T-helper 2 cell treated with Interferon-gamma antibody and Interleukin-4, amounts not matched to agents 5 μg/mL and 100 μg/mL, for 36 hours (primary cell): ENCODE measurements around the gene LIG1.
"Not testable (repeated sequence)": the region's sequence is repeated elsewhere in the genome, so short reads cannot be mapped to it uniquely, and the experiment has no call there.

ENCODE experiments used
- DNase-seq: peaks from one replicate; pipeline ENCODE4 v3.0.0; 2021; ENCODE audit warnings: low spot score
- H3K27ac Mint-ChIP-seq: one replicate; pipeline ENCODE4 v1.8.0; 2021; ENCODE audit warnings: mild to moderate bottlenecking, mixed read lengths
- H3K27me3 Mint-ChIP-seq: one replicate; pipeline ENCODE4 v1.8.0; 2021; ENCODE audit warnings: low read depth, mixed read lengths
- H3K36me3 Mint-ChIP-seq: one replicate; pipeline ENCODE4 v1.8.0; 2021; ENCODE audit warnings: low read depth, mixed read lengths
- H3K4me1 Mint-ChIP-seq: one replicate; pipeline ENCODE4 v1.8.0; 2021; ENCODE audit warnings: low read depth, mixed read lengths
- H3K4me3 Mint-ChIP-seq: one replicate; pipeline ENCODE4 v1.8.0; 2022; ENCODE audit warnings: mild to moderate bottlenecking, moderate library complexity, mixed read lengths
- H3K9me3 Mint-ChIP-seq: one replicate; pipeline ENCODE4 v1.8.0; 2021; ENCODE audit warnings: mixed read lengths

LIG1 gene

DNA sequence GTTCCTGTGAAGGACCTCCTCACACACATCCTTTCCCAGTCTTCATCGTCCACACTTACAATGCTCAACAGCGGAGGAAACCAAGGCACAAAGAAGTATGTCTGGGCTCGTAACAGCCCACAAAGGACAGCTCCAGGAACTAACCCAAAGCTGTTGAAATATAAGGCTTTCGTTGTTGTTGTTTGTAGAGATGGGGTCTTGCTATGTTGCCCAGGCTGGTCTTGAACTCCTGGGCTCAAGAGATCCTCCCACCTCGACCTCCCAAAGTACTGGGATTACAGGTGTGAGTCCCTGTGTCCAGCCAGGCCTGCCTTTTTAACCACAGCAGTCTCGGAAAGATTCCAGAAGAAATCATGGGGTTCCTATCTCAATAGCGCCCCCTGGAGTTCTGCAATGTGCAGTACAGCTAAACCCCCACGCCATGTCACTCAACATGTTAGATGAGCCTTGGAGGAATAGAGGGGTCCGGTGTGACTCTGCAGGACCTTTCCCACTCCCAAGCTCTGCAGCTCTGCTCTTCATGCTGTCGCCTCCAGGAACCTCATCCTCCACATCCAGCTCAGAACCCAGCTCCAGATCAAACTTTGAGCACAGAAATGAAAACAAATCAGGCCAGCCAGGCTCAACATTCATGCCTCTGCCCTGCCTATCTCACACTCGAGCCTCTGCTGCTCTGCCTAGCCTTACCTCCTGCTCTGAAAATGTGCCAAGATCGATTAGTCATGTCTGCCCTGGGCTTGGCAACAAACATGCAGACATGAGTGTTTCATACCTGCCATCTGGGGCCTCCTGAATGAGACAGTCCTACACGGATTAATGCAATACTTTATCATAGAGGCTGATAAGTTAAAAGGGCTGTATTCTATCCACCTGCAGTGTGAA lies 67.0 kb downstream of the LIG1 start:
- no peaks in the 10 kb centered on the region for H3K9me3 Mint-ChIP-seq
- peaks cover 9% of the 10 kb centered on the region for H3K4me1 Mint-ChIP-seq
- H3K27me3 Mint-ChIP-seq, result no peaks in the 10 kb centered on the region
- DNase-seq, result no peak
- H3K4me3 Mint-ChIP-seq, result no peak overlapping the region
- H3K36me3 Mint-ChIP-seq, result peaks cover 3% of the 10 kb centered on the region
- no peak overlapping the region for H3K27ac Mint-ChIP-seq

DNA sequence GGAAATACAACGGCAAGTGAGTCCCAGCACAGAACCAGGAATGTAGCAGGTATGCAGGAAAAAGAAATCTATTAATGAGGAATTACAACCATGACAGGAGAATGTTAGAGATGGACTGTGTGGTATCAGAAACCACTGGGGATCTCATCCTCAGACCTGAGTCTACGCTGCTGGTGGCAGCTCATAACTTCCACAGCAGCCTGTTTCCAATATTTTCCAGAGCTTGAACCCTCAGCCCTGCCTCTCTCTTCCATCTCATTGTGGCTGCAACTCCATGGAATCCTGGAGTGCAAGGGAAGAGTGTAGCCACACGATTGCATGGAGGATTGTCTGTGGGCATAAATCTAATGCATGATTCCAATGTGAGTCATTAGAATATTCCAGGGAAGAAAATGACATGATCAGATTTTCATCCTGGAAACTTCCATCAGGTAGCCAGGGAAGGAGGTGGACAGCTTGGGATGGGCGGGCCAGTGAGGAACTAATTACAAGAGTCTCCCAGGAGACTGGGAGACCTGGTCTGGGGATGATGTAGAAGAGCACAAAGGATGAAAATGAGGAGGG lies 74.5 kb downstream of the LIG1 start:
- Mint-ChIP-seq H3K4me3 (no peak overlapping the region), H3K4me1 (no peaks in the 10 kb centered on the region), H3K36me3 (peaks cover 4% of the 10 kb centered on the region), H3K27me3 (no peaks in the 10 kb centered on the region), H3K27ac (no peak overlapping the region), H3K9me3 (peaks cover 11% of the 10 kb centered on the region)
- DNase-seq, result no peak

DNA sequence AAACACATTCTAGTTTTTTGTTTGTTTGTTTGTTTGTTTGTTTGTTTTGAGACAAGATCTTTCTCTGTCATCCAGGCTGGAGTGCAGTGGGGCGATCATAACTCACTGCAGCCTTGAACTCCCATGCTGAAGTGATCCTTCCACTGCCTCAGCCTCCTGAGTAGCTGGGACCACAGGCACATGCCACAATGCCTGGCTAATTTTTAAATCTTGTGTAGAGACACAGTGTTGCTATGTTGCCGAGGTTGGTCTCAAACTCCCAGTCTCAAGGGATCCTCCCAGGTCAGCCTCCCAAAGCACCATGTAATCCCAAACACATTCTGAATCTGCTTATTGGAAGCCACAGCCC lies 75.3 kb downstream of the LIG1 start:
- peaks cover 4% of the 10 kb centered on the region for H3K36me3 Mint-ChIP-seq
- no peaks in the 10 kb centered on the region for H3K27me3 Mint-ChIP-seq
- no peak overlapping the region for H3K4me3 Mint-ChIP-seq
- no peaks in the 10 kb centered on the region for H3K4me1 Mint-ChIP-seq
- no peak for DNase-seq
- no peak overlapping the region for H3K27ac Mint-ChIP-seq
- peaks cover 11% of the 10 kb centered on the region for H3K9me3 Mint-ChIP-seq

DNA sequence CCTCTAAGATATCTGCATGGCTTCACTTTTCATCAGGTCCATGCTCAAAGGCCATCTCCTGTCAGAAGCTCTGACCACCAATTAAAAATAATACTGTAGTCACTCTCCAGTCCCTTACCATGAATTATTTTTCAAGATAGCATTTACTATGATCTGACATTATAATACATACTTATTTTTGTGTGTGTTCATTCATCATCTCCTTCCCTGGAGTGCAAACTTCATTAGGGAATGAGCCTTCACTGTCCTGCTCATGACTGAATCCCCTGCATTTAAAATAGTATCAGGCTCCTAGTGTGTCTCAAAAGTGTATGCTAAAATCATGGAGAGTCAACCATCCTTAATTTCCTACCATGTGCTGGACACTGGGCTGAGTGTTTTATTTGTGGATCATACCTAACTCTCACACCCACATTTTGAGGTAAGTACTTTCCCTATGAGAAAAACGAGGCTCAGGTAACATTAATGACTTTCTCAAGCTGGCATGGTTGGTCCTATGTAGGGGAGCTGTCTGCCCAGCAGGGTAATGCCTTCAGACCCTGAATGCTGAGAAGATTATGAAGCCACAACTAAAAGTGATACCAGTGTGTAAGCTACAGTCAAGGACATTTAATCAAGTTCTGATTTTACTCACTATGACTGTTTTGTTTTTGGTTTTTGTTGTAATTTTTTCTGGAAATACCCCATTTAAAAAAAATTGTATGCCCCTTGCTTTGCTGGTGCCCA lies 75.9 kb downstream of the LIG1 start:
- no peak overlapping the region for H3K4me3 Mint-ChIP-seq
- H3K36me3 Mint-ChIP-seq, result peaks cover 4% of the 10 kb centered on the region
- H3K4me1 Mint-ChIP-seq, result no peaks in the 10 kb centered on the region
- no peaks in the 10 kb centered on the region for H3K27me3 Mint-ChIP-seq
- DNase-seq, result no peak
- H3K27ac Mint-ChIP-seq, result no peak overlapping the region
- H3K9me3 Mint-ChIP-seq, result peaks cover 11% of the 10 kb centered on the region

DNA sequence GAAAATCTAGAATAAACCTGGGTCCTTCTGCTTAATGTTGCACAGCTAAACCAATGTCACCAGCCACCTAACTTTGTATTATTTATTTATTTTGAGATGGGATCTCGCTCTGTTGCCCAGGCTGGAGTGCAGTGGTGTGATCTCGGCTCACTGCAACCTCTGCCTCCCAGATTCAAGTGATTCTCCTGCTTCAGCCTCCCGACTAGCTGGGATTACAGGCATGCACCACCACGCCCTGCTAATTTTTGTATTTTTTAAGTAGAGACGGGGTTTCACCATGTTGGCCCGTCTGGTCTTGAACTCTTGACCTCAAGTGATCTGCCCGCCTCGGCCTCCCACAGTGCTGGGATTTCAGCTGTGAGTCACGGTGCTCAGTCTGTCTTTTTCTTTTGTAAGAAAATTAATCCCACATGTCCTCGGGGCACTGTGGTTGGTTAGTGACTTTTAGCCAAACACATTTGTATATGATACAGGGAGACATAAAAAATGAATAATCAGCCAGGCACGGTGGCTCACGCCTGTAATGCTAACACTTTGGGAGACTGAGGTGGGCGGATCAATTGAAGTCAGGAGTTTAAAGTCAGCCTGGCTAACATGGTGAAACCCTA lies 78.9 kb downstream of the LIG1 start:
- not testable (repeated sequence) for H3K4me1 Mint-ChIP-seq, H3K27ac Mint-ChIP-seq, H3K36me3 Mint-ChIP-seq, H3K4me3 Mint-ChIP-seq, DNase-seq, H3K27me3 Mint-ChIP-seq
- peaks cover 11% of the 10 kb centered on the region for H3K9me3 Mint-ChIP-seq

DNA sequence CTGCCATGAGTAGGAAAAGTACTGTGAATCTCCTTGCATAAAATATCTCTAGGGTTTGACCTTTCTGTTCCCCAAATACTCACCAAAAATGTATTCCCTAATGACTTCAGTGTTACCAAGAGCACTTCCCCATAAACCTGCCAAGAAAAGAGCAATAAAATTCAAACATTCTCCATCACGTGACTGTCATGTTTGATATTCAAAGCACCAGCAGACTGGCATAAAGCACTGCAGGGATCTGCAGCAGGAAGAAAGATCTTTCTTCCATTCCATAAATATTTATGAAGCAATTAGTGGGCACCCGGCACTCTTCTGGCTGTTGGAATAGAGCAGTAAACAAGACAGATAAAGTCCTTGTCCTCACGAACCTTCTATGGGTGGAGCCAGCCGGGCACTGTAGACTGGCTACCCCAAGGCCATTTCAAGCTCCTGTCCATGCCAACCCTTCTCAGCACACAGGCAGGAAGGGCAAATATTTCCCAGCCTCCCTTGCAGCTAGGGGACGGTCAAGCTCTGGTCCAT lies 79.8 kb downstream of the LIG1 start:
- no peak overlapping the region for H3K27ac Mint-ChIP-seq
- no peak for DNase-seq
- H3K4me3 Mint-ChIP-seq, result no peak overlapping the region

DNA sequence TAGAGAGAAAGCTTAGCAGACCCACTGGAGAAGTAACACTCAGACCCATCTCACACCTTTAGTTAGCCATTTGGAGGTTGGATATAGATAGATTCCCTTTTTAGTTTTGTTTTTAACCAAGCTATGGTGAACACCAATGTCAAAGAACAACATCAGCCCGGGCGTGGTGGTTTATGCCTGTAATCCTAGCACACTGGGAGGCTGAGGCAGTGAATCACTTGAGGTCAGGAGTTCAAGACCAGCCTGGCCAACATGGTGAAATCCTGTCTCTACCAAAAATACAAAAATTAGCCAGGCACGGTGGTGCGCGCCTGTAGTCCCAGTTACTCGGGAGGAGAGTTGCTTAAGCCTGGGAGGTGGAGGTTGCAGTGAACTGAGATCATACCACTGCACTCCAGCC lies 81.2 kb downstream of the LIG1 start:
- not testable (repeated sequence) for H3K27ac Mint-ChIP-seq, DNase-seq, H3K4me3 Mint-ChIP-seq, H3K4me1 Mint-ChIP-seq, H3K27me3 Mint-ChIP-seq, H3K36me3 Mint-ChIP-seq, H3K9me3 Mint-ChIP-seq

More for the DNA sequence above, 79.8 kb downstream of the LIG1 start:
- Mint-ChIP-seq H3K36me3 (peaks cover 2% of the 10 kb centered on the region), H3K9me3 (peaks cover 11% of the 10 kb centered on the region), H3K27me3 (no peaks in the 10 kb centered on the region), H3K4me1 (no peaks in the 10 kb centered on the region)

DNA sequence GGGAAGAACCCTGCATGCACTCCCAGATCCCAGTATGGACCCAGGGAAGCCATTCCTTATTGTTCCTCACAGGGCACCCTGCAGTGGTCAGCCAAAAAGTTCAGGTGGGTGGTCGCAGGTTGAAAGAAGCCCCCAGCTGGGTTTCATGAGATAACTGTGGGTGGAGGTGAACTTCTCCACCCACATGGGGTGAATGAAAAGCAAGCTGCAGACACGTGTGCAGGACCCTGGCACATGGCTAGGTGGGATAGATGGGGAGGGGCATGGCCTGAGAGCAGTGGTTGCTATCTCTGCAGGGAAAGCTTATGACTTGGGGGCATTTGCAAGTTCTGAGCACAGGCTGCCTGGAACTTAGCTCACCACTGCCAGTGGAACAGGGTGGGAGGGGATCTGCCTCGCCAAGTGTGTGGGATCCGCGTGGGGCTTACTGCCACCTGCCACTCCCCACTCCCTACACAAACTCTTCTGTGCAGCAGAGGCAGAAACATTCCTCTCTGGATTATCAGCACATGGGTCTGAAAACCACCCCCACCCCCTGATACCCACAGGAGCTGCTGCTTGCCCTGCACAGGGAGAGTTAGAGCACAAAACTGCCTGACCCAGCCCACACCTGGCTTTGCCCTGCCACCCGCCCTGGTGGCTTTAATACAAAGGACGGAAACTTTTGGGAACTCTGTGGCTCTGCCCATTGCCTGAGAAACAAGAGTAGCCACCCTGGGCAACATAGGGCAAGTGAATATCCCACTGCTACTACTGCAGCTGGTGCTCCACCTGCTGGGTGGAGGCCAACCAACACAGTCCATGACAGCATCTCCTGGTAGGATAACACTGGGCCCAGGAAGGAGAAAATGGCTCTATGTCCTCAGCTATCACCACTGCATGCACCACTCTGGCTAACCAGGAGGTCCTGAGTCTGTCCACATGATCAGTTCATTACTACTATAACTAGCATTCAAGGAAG lies 84.0 kb downstream of the LIG1 start:
- no peak overlapping the region for H3K27ac Mint-ChIP-seq
- no peak overlapping the region for H3K4me3 Mint-ChIP-seq
- H3K27me3 Mint-ChIP-seq, result no peaks in the 10 kb centered on the region
- H3K4me1 Mint-ChIP-seq, result no peaks in the 10 kb centered on the region
- no peaks in the 10 kb centered on the region for H3K36me3 Mint-ChIP-seq
- H3K9me3 Mint-ChIP-seq, result no peaks in the 10 kb centered on the region
- DNase-seq, result no peak

DNA sequence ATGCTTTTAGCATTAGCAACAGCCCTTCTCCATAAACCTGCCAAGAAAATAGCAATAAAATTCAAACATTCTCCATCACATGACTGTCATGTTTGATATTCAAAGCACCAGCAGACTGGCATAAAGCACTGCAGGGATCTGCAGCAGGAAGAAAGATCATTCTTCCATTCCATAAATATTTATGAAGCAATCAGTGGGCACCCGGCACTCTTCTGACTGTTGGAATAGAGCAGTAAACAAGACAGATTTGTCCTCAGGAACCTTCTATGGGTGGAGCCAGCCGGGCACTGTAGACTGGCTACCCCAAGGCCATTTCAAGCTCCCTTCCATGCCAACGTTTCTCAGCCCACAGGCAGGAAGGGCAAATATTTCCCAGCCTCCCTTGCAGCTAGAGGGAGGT lies 85.1 kb downstream of the LIG1 start:
- Mint-ChIP-seq H3K4me3 (no peak overlapping the region), H3K27ac (no peak overlapping the region), H3K9me3 (no peaks in the 10 kb centered on the region), H3K27me3 (no peaks in the 10 kb centered on the region), H3K36me3 (no peaks in the 10 kb centered on the region), H3K4me1 (no peaks in the 10 kb centered on the region)
- DNase-seq, result no peak

DNA sequence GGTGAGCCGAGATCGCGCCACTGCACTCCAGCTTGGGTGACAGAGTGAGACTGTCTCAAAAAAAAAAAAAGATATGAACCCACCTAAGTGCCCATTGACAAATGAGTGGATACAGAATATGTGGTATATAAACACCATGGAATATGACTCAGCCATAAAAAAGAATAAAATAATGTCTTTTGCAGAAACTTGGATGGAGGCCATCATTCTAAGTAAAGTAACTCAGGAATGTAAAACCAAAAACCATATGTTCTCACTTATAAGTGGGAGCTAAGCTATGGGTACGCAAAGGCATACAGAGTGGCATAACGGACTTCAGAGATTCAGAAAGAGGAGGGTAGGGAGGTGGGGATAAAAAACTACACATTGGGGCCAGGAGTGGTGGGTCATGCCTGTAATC lies 89.0 kb downstream of the LIG1 start:
- no peaks in the 10 kb centered on the region for H3K9me3 Mint-ChIP-seq
- H3K4me3 Mint-ChIP-seq, result no peak overlapping the region
- H3K4me1 Mint-ChIP-seq, result no peaks in the 10 kb centered on the region
- H3K36me3 Mint-ChIP-seq, result no peaks in the 10 kb centered on the region
- H3K27me3 Mint-ChIP-seq, result no peaks in the 10 kb centered on the region
- no peak for DNase-seq
- no peak overlapping the region for H3K27ac Mint-ChIP-seq

DNA sequence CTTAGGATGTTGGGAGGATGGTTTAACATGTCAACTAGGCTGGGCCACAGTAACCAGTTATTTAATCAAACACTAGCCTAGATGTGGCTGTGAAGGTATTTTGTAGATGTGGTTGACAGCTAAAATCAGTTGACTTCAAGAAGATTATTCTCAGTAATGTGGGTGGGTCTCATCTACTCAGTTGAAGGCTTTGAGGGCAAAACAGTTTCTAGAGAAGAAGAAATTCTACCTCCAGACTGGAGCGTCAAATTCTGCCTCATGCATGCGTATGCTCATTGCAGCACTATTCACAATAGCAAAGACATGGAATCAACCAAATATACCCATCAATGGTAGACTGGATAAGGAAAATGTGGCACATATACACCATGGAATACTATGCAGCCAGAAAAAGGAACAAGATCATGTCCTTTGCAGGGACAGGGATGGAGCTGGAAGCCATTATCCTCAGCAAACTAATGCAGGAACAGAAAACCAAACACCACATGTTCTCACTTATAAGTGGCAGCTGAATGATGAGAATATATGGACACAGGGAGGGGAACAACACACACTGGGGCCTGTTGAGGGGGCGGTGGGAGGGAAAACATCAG lies 99.9 kb downstream of the LIG1 start:
- H3K36me3 Mint-ChIP-seq, DNase-seq, H3K27me3 Mint-ChIP-seq, H3K9me3 Mint-ChIP-seq, H3K4me1 Mint-ChIP-seq, H3K4me3 Mint-ChIP-seq, H3K27ac Mint-ChIP-seq: not testable (repeated sequence)

DNA sequence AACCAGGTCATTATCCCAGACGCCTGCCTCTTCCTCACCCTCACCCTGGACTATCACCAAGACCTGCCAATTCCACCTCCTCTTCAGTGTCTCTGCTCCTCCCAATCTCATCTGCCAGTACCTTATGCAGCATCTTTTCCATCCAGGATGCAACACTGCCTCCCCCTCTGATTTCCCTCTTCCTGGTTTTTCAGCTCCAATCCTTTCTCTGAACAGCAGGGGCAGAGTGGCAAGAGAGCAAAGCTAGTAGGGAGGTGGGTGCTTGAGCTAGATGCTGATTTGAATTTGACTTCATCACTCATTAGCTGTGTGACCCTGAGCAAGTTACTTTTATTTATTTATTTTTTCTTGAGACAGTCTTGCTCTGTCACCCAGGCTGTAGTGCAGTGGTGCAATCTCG lies 100.7 kb downstream of the LIG1 start:
- DNase-seq, result no peak
- H3K4me1 Mint-ChIP-seq, result no peaks in the 10 kb centered on the region
- no peak overlapping the region for H3K27ac Mint-ChIP-seq
- H3K9me3 Mint-ChIP-seq, result no peaks in the 10 kb centered on the region
- no peak overlapping the region for H3K4me3 Mint-ChIP-seq
- no peaks in the 10 kb centered on the region for H3K27me3 Mint-ChIP-seq
- no peaks in the 10 kb centered on the region for H3K36me3 Mint-ChIP-seq
